K562 (cell line): ENCODE results near the gene POR. TPM values are rescaled to one million over a fixed set of nuclear protein-coding genes. Genes with fewer than 3 reads are reported as not detected.
A peak's percentile ranks its signal among the peaks of the same experiment; 100 is the strongest.

Source experiments
- E2F6 ChIP-seq, 2 experiments: IDR thresholded peaks; 2 replicates each; pipeline ENCODE4 v1.6.1; 2011; ENCODE audit warnings: borderline replicate concordance in 1 of 2, control low read depth in 1 of 2, low read depth in 1 of 2, low read length in 1 of 2, mild to moderate bottlenecking in 1 of 2, mixed read lengths in 1 of 2, moderate library complexity in 1 of 2; ENCODE audit not compliant: insufficient read depth in 1 of 2, insufficient read length in 1 of 2, poor library complexity in 1 of 2, severe bottlenecking in 1 of 2; ENCODE audit errors: extremely low read depth in 1 of 2
- FOSL1 ChIP-seq: fragments of 200-800 bp; sonication (Bioruptor generic); conservative IDR thresholded peaks from 2 replicates; pipeline ENCODE4 v1.6.1; 2016; ENCODE audit warnings: missing genetic modification characterization, missing compliant biosample characterization
- FOXJ2 ChIP-seq: fragments of 200-800 bp; sonication (Bioruptor generic); IDR thresholded peaks from 2 replicates; pipeline ENCODE4 v1.6.1; 2016; ENCODE audit warnings: missing genetic modification characterization, missing compliant biosample characterization
- FOXK2 ChIP-seq, 2 experiments: fragments of 450-650 bp; IDR thresholded peaks in 1 of 2; conservative IDR thresholded peaks in 1 of 2; 2 replicates each; pipeline ENCODE4 v1.6.1; 2016; ENCODE audit warnings: low read depth in 2 of 2, mild to moderate bottlenecking in 1 of 2
- HNRNPLL ChIP-seq: fragments of 200-400 bp; formaldehyde crosslinking; IDR thresholded peaks from 2 replicates; pipeline ENCODE4 v1.6.1; 2017; ENCODE audit warnings: low read length, low read depth, mild to moderate bottlenecking; ENCODE audit not compliant: poor library complexity, severe bottlenecking
- JUND ChIP-seq, 2 experiments: IDR thresholded peaks; 2 replicates in 1 of 2; 3 replicates in 1 of 2; pipeline ENCODE4 v1.6.1; 2011; ENCODE audit warnings: borderline replicate concordance in 2 of 2, low read depth in 2 of 2, low read length in 2 of 2, improper control_type of control experiment in 1 of 2, missing biosample characterization in 1 of 2, missing genetic modification characterization in 1 of 2, missing genetic modification reagents in 1 of 2
- MGA ChIP-seq: fragments of 450-650 bp; IDR thresholded peaks from 2 replicates; pipeline ENCODE4 v1.6.1; 2016; ENCODE audit warnings: mild to moderate bottlenecking, moderate library complexity
- MNT ChIP-seq, 2 experiments: fragments of 450-650 bp; conservative IDR thresholded peaks; 2 replicates each; pipeline ENCODE4 v1.6.1; 2017; ENCODE audit warnings: mild to moderate bottlenecking in 2 of 2, moderate library complexity in 2 of 2
- RAD21 ChIP-seq, 2 experiments: fragments of 250-450 bp in 1 of 2; fragments of 450-650 bp in 1 of 2; sonication (Bioruptor Pico) in 1 of 2; formaldehyde crosslinking in 1 of 2; IDR thresholded peaks in 1 of 2; conservative IDR thresholded peaks in 1 of 2; 2 replicates each; pipeline versions ENCODE4 v1.4.0 to v1.8.0; 2020 to 2022; ENCODE audit warnings: mild to moderate bottlenecking in 2 of 2, moderate library complexity in 1 of 2
- TEAD1 ChIP-seq, 2 experiments: fragments of 450-650 bp in 1 of 2; sonication (generic) in 1 of 2; formaldehyde crosslinking; IDR thresholded peaks; 2 replicates each; pipeline versions ENCODE4 v1.4.0 to v1.8.0; 2020 to 2022; ENCODE audit warnings: mild to moderate bottlenecking in 2 of 2, missing genetic modification reagents in 1 of 2
- ZBED1 ChIP-seq: IDR thresholded peaks from 2 replicates; pipeline ENCODE4 v1.6.1; 2014
- ZNF586 ChIP-seq: fragments of 450-650 bp; formaldehyde crosslinking; conservative IDR thresholded peaks from 2 replicates; pipeline ENCODE4 v1.4.0; 2020; ENCODE audit warnings: mild to moderate bottlenecking, moderate library complexity
- polyA plus RNA-seq, 8 experiments: library from polyadenylated mRNA; depleted of rRNA in 4 of 8; stranded (reverse) in 5 of 8; unstranded in 3 of 8; fragments of >200 nt; fragmentation: Nextera tagmentation in 2 of 8; fragmentation: Illumina TruSeq in 1 of 8; extraction: Ambion mirVana in 2 of 8; extraction: Trizol in 1 of 8; gene quantifications; 2 replicates each; pipeline versions ENCODE4 v1.2.1 to v1.2.3, GENCODE V29; 2011 to 2014; ENCODE audit warnings: inconsistent platforms in 1 of 8, missing spikeins in 1 of 8
- total RNA-seq, 7 experiments: library from RNA; depleted of rRNA in 6 of 7; stranded (reverse); fragments of >200 nt in 6 of 7; fragmentation: Illumina TruSeq in 2 of 7; extraction: Trizol in 2 of 7; gene quantifications; 2 replicates each; pipeline versions ENCODE4 v1.2.1 to v1.2.3, GENCODE V29; 2011 to 2021; ENCODE audit warnings: low replicate concordance in 1 of 7

POR gene
- total and polyA plus RNA-seq, 9 of the 15 experiments (the other 6 are each of a cell fraction or from before 2014, with no cell fraction given), result 4.7 to 142 (median 40.8) TPM

GRCh38 chr7:75943864-75944263, 28.9 kb downstream of the POR start (continued):
- TF ChIP-seq MGA, result peak; percentile 71
- peak in 1 of 2 experiments; percentile 17; a peak in 2 of 4 replicates for TF ChIP-seq RAD21 (CRISPR knock-in tag; conservative IDR thresholded peaks at IDR 0.05 in 1 of 2, IDR thresholded peaks at IDR 0.05 in 1 of 2)
- TF ChIP-seq FOXK2 (conservative IDR thresholded peaks at IDR 0.05 in 1 of 2, IDR thresholded peaks at IDR 0.05 in 1 of 2; ENCODE audit: low read depth in 2 of 2), result peak in 1 of 2 experiments; percentile 37; a peak in 1 of 4 replicates
- TF ChIP-seq FOXJ2 (tag), result 0 out of 2 replicates have a peak, but pooled peaks have one; percentile 29
- TF ChIP-seq MNT (conservative IDR thresholded peaks at IDR 0.05), result peak; percentile 16 to 59; a peak in 2 of 4 replicates
- peak; percentile 44; the same call in 1 of the 2 replicates for TF ChIP-seq JUND (IDR thresholded peaks at IDR 0.05; ENCODE audit: borderline replicate concordance, low read depth, low read length)
- TF ChIP-seq JUND (tag; IDR thresholded peaks at IDR 0.05; ENCODE audit: borderline replicate concordance, low read depth, low read length), result no peak
- TF ChIP-seq TEAD1 (CRISPR knock-in tag; IDR thresholded peaks at IDR 0.05), result no peak
- no peak for TF ChIP-seq HNRNPLL
- TF ChIP-seq ZBED1, result no peak
- TF ChIP-seq FOSL1 (tag), result peak; percentile 88
- no peak for TF ChIP-seq ZNF586 (CRISPR knock-in tag)
- peak in 1 of 2 experiments; percentile 43 for TF ChIP-seq E2F6 (IDR thresholded peaks at IDR 0.05; ENCODE audit: borderline replicate concordance in 1 of 2, extremely low read depth in 1 of 2, insufficient read depth in 1 of 2, insufficient read length in 1 of 2, low read depth in 1 of 2, low read length in 1 of 2, poor library complexity in 1 of 2, severe bottlenecking in 1 of 2)
